Measurements from ENCODE around the gene PC. TPM values are rescaled to one million over a fixed set of nuclear protein-coding genes. Genes with fewer than 3 reads are reported as not detected.

The PC gene
- polyA plus RNA-seq, 3 donors from 2014 or later: 3.7 to 4.2 TPM; not detected in 1

- H3K27me3 Mint-ChIP-seq (ENCODE audit: low read depth in 3 of 3): peaks cover 4 to 9% (median 6%) of the 10 kb centered on the region in 3 donors
- H3K4me1 Mint-ChIP-seq: peaks cover 7% of the 10 kb centered on the region in 2 donors
- H3K27ac Mint-ChIP-seq: no peak overlapping the region
- H3K4me3 Mint-ChIP-seq: no peak overlapping the region
- no peaks in the 10 kb centered on the region for H3K36me3 Mint-ChIP-seq
- DNase-seq: no peak
- no peaks in the 10 kb centered on the region for H3K9me3 Mint-ChIP-seq
Measured at GRCh38 chr11:66987924-66988637, 29.9 kb upstream of the PC start.

- Mint-ChIP-seq H3K4me3 (no peak overlapping the region), H3K4me1 (peaks cover 7% of the 10 kb centered on the region in 2 donors), H3K36me3 (no peaks in the 10 kb centered on the region), H3K9me3 (peaks cover 0 to 2% (median 0%) of the 10 kb centered on the region in 6 donors), H3K27me3 (ENCODE audit: low read depth in 3 of 3) (peaks cover 8 to 9% (median 9%) of the 10 kb centered on the region in 3 donors), H3K27ac (no peak overlapping the region)
- DNase-seq: no peak
Measured at GRCh38 chr11:66987158-66987620, 29.0 kb upstream of the PC start.

GRCh38 chr11:66986178-66986545, 28.0 kb upstream of the PC start:
- H3K36me3 Mint-ChIP-seq: no peaks in the 10 kb centered on the region
- DNase-seq: no peak
- peaks cover 5 to 9% (median 9%) of the 10 kb centered on the region in 3 donors for H3K27me3 Mint-ChIP-seq (ENCODE audit: low read depth in 3 of 3)
- peak overlapping the region in 1 of 6 donors; percentile 84 for H3K27ac Mint-ChIP-seq
- peaks cover 0 to 2% (median 0%) of the 10 kb centered on the region in 6 donors for H3K9me3 Mint-ChIP-seq
- peaks cover 7% of the 10 kb centered on the region in 2 donors for H3K4me1 Mint-ChIP-seq
- no peak overlapping the region for H3K4me3 Mint-ChIP-seq

GRCh38 chr11:66985508-66986177, 27.5 kb upstream of the PC start:
- Mint-ChIP-seq H3K36me3 (no peaks in the 10 kb centered on the region), H3K4me1 (peaks cover 7% of the 10 kb centered on the region in 2 donors), H3K27me3 (ENCODE audit: low read depth in 3 of 3) (peaks cover 5 to 9% (median 9%) of the 10 kb centered on the region in 3 donors), H3K27ac (peak overlapping the region in 1 of 6 donors; percentile 30), H3K4me3 (no peak overlapping the region), H3K9me3 (peaks cover 0 to 2% (median 0%) of the 10 kb centered on the region in 6 donors)
- DNase-seq: no peak

GRCh38 chr11:66983275-66983924, 25.2 kb upstream of the PC start:
- peaks cover 4 to 11% (median 5%) of the 10 kb centered on the region in 3 donors for H3K27me3 Mint-ChIP-seq (ENCODE audit: low read depth in 3 of 3)
- H3K4me3 Mint-ChIP-seq: no peak overlapping the region
- DNase-seq: no peak
- peaks cover 0 to 2% (median 0%) of the 10 kb centered on the region in 6 donors for H3K9me3 Mint-ChIP-seq
- H3K36me3 Mint-ChIP-seq: no peaks in the 10 kb centered on the region
- H3K4me1 Mint-ChIP-seq: peaks cover 7% of the 10 kb centered on the region in 2 donors
- H3K27ac Mint-ChIP-seq: no peak overlapping the region

GRCh38 chr11:66981976-66982578, 23.9 kb upstream of the PC start:
- Mint-ChIP-seq H3K4me1 (no peaks in the 10 kb centered on the region), H3K36me3 (no peaks in the 10 kb centered on the region), H3K27me3 (ENCODE audit: low read depth in 3 of 3) (peaks cover 3 to 14% (median 5%) of the 10 kb centered on the region in 3 donors), H3K4me3 (no peak overlapping the region), H3K27ac (no peak overlapping the region), H3K9me3 (peaks cover 0 to 2% (median 0%) of the 10 kb centered on the region in 6 donors)
- DNase-seq: no peak

GRCh38 chr11:66979336-66979980, 21.3 kb upstream of the PC start:
- Mint-ChIP-seq H3K4me1 (no peaks in the 10 kb centered on the region), H3K27me3 (ENCODE audit: low read depth in 3 of 3) (peaks cover 7 to 18% (median 8%) of the 10 kb centered on the region in 3 donors), H3K27ac (no peak overlapping the region), H3K36me3 (no peaks in the 10 kb centered on the region), H3K4me3 (no peak overlapping the region), H3K9me3 (peaks cover 0 to 2% (median 0%) of the 10 kb centered on the region in 6 donors)
- no peak for DNase-seq

- Mint-ChIP-seq H3K9me3 (peaks cover 0 to 2% (median 0%) of the 10 kb centered on the region in 6 donors), H3K4me3 (no peak overlapping the region), H3K36me3 (no peaks in the 10 kb centered on the region), H3K27me3 (ENCODE audit: low read depth in 3 of 3) (peaks cover 7 to 18% (median 8%) of the 10 kb centered on the region in 3 donors), H3K27ac (no peak overlapping the region), H3K4me1 (no peaks in the 10 kb centered on the region)
- no peak for DNase-seq
Measured at GRCh38 chr11:66978717-66979116, 20.5 kb upstream of the PC start.

- Mint-ChIP-seq H3K9me3 (peaks cover 0 to 2% (median 0%) of the 10 kb centered on the region in 6 donors), H3K27me3 (ENCODE audit: low read depth in 3 of 3) (peaks cover 6 to 15% (median 7%) of the 10 kb centered on the region in 3 donors), H3K27ac (no peak overlapping the region), H3K4me1 (no peaks in the 10 kb centered on the region), H3K36me3 (no peaks in the 10 kb centered on the region), H3K4me3 (no peak overlapping the region)
- no peak for DNase-seq
Measured at GRCh38 chr11:66978229-66978628, 20.0 kb upstream of the PC start.

- no peak for DNase-seq
- H3K9me3 Mint-ChIP-seq: peaks cover 0 to 1% (median 0%) of the 10 kb centered on the region in 6 donors
- H3K27ac Mint-ChIP-seq: no peak overlapping the region
- no peaks in the 10 kb centered on the region for H3K36me3 Mint-ChIP-seq
- H3K27me3 Mint-ChIP-seq (ENCODE audit: low read depth in 3 of 3): peaks cover 6 to 9% (median 8%) of the 10 kb centered on the region in 3 donors
- H3K4me1 Mint-ChIP-seq: no peaks in the 10 kb centered on the region
- no peak overlapping the region for H3K4me3 Mint-ChIP-seq
Measured at GRCh38 chr11:66976925-66977324, 18.7 kb upstream of the PC start.

GRCh38 chr11:66976028-66976467, 17.9 kb upstream of the PC start:
- peaks cover 0 to 1% (median 0%) of the 10 kb centered on the region in 6 donors for H3K9me3 Mint-ChIP-seq
- no peak overlapping the region for H3K27ac Mint-ChIP-seq
- DNase-seq: no peak
- H3K27me3 Mint-ChIP-seq (ENCODE audit: low read depth in 3 of 3): peaks cover 7 to 9% (median 8%) of the 10 kb centered on the region in 3 donors
- no peaks in the 10 kb centered on the region for H3K4me1 Mint-ChIP-seq
- no peaks in the 10 kb centered on the region for H3K36me3 Mint-ChIP-seq
- H3K4me3 Mint-ChIP-seq: no peak overlapping the region

GRCh38 chr11:66975405-66976027, 17.3 kb upstream of the PC start:
- Mint-ChIP-seq H3K9me3 (peaks cover 0 to 1% (median 0%) of the 10 kb centered on the region in 6 donors), H3K36me3 (no peaks in the 10 kb centered on the region), H3K27me3 (ENCODE audit: low read depth in 3 of 3) (peaks cover 8 to 9% (median 8%) of the 10 kb centered on the region in 3 donors), H3K4me3 (no peak overlapping the region), H3K4me1 (no peaks in the 10 kb centered on the region), H3K27ac (no peak overlapping the region)
- no peak for DNase-seq

Data from immature natural killer cell (primary cell).